Kidney epithelial cell (primary cell): ENCODE data around the gene TNFRSF12A. TPM values are rescaled to one million over a fixed set of nuclear protein-coding genes. Genes with fewer than 3 reads are reported as not detected.
A peak's percentile ranks its signal among the peaks of the same experiment; 100 is the strongest.

Experiments used
- DNase-seq: peaks from one replicate; pipeline ENCODE4 v3.0.0-alpha.2; 2010; ENCODE audit warnings: low read depth
- H3K27me3 ChIP-seq: 2 replicates; pipeline ENCODE4 v1.6.0; 2011; ENCODE audit warnings: low read length; ENCODE audit not compliant: control insufficient read depth, insufficient read depth
- H3K36me3 ChIP-seq: 2 replicates; pipeline ENCODE4 v1.5.1; 2011; ENCODE audit warnings: low read length; ENCODE audit not compliant: control insufficient read depth, insufficient read depth
- H3K4me3 ChIP-seq: 2 replicates; pipeline ENCODE4 v1.5.1; 2011; ENCODE audit warnings: low read depth, mild to moderate bottlenecking, control low read depth, low read length
- total RNA-seq: library from RNA; depleted of rRNA; stranded (reverse); fragments of >200 nt; gene quantifications from 2 replicates; pipeline ENCODE4 v1.2.3, GENCODE V29; 2015
- TF ChIP-seq, protein P1 (sequence below): IDR thresholded peaks from 2 replicates; pipeline ENCODE4 v1.5.1; 2011; ENCODE audit warnings: mild to moderate bottlenecking, moderate library complexity, low read length, control low read depth, inconsistent platforms; ENCODE audit not compliant: insufficient read depth, poor library complexity, severe bottlenecking

The TNFRSF12A gene
- total RNA-seq, 1 donor from 2014 or later: 572 TPM

DNA sequence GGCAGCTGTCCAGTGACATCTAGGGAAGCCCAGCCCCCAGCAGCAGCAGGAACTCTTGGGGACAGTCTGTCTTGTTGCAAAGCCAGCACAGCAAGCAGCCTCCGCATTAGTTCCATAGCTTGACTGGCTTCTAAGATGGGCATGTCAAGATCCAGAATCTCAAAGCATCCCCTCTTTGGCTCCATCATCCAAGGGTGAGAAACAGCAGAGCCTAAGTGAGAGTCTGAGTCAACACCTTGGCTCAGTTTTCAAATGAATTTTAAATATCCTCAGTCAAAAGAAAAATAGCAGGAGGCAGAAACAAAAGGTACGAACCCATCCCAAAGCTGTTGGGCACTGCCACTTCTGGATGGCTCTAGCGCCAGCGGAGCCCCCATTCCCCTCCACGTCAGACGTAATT, 5.2 kb upstream of the TNFRSF12A start:
- Histone ChIP-seq H3K36me3 (no peaks in the 10 kb centered on the region), H3K27me3 (peaks cover 12% of the 10 kb centered on the region), H3K4me3 (no peak overlapping the region)
- no peak for DNase-seq
- TF ChIP-seq, protein P1, sequence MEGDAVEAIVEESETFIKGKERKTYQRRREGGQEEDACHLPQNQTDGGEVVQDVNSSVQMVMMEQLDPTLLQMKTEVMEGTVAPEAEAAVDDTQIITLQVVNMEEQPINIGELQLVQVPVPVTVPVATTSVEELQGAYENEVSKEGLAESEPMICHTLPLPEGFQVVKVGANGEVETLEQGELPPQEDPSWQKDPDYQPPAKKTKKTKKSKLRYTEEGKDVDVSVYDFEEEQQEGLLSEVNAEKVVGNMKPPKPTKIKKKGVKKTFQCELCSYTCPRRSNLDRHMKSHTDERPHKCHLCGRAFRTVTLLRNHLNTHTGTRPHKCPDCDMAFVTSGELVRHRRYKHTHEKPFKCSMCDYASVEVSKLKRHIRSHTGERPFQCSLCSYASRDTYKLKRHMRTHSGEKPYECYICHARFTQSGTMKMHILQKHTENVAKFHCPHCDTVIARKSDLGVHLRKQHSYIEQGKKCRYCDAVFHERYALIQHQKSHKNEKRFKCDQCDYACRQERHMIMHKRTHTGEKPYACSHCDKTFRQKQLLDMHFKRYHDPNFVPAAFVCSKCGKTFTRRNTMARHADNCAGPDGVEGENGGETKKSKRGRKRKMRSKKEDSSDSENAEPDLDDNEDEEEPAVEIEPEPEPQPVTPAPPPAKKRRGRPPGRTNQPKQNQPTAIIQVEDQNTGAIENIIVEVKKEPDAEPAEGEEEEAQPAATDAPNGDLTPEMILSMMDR: no peak

DNA sequence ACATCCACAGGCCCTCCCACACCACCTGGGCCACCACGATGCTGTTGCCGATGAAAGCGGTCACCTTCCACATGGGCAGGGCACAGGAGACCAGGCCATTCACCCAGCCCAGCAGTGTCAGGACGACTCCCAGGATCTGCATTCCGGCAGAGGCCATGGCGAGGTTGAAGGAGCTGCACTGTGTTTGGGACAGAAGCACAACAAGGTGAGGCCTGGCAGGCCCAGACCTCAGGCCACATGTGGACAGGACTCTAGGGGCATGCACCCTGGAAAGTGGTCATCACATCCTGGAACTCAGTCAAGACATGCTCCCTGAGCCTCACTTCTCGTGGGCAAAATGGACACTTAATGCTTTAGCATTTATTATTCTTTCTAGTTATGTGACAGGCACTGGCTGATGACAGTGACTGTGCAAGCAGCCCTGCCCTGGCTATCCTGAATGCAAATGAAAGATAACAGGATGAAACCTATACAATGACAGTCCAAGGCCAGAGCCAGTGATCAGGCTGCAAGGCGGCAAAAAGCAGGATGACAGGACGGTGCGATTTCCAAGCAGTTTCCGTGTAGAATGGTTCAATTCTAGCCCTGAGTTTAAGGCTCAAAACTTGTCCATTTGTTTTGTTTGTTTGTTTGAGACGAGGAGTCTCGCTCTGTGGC, 4.2 kb upstream of the TNFRSF12A start:
- Histone ChIP-seq H3K36me3 (no peaks in the 10 kb centered on the region), H3K27me3 (peaks cover 12% of the 10 kb centered on the region), H3K4me3 (no peak overlapping the region)
- no peak for DNase-seq
- TF ChIP-seq, protein P1: no peak

DNA sequence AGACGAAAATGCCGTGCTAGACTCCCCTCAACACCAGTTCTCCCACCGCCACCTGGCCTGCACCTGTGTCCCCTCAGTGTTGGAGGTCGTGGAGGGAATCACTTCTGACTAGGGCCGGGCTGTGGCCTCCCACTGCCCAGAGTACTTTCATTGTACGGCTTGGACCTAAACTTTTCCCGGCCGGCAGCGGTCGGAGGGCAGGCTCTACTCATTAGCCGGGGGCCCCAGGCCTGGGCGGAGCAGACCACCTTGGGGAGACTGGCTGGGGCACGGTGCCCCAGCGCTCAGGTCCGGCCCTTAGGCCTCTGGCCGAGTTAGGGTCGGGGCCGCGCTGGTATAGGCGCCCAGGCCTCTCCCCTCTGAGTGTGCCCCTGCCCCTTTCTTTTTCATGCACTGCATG, 2.8 kb upstream of the TNFRSF12A start:
- no peak for DNase-seq
- peaks cover 5% of the 10 kb centered on the region for H3K27me3 ChIP-seq
- no peaks in the 10 kb centered on the region for H3K36me3 ChIP-seq
- TF ChIP-seq, protein P1: no peak
- H3K4me3 ChIP-seq: peak overlapping the region; percentile 38

DNA sequence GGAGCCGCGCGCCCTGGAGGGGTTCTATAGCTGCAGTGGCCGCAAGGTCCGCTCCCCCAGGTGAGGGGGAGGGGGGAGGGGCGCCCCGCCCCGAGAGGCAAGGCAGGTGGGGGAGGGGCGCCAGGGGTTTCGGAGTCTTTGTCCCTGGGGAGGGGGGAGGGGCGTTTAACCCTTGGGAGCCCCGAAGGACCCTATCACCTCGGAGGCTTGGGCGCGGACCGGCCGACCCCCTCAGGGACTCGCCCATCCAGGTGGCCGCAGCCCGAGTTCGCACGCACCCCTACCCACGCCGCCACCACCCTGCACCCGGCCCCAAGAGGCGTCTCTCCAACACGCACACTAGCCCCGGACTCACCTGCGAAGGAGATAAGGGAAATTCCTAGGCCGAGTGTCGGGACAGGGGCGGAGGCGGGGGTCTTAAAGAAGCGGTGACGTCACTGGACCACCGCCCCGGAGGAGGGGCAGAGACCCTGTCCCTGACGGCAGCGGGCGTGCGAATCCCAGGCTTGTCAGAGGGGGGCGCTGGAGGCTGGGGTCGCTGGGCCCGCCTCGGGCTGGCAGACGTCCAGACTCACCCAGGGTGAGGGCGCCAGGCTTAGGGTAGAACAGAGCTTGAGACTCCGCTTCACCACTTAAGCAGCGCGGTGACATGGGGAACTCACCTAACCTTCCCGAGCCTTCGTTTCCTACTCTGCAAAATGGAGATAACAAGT, 2.2 kb upstream of the TNFRSF12A start, which contains the start of gene CLDN6:
TSS of gene CLDN6 (minus strand) at position 390 of the 713 bp plus-strand sequence. CDS start 2,162 bp downstream, outside the sequence.
- Histone ChIP-seq H3K36me3 (no peaks in the 10 kb centered on the region), H3K4me3 (peak within 1 kb of the TSS; percentile 38), H3K27me3 (peaks cover 2% of the 10 kb centered on the region)
- TF ChIP-seq, protein P1: peak; percentile 74
- DNase-seq: no peak

DNA sequence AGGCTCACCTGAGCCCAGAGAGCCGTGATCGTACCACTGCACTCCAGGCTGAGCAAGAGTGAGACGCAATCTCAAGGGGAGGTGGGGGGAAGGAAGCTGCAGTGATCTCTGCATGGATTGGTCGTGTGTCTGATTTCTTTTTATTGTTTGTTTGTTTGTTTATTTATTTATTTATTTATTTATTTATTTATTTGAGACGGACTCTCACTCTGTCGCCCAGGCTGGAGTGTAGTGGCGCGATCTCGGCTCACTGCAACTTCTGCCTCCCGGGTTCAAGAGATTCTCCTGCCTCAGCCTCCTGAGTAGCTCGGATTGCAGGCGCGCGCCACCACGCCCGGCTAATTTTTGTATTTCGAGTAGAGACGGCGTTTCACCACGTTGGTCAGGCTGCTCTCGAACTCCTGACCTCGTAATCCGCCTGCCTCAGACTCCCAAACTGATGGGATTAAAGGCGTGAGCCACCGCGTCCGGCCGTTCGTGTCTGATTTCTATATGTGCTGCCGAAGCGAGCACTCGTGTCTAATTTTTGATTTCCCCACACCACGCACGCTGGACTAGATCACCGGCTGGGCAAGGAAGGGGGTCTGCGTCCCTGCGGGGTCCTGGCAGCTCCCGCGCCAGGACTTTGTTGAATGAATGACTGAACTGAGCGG, 448 bp upstream of the TNFRSF12A start:
- no peaks in the 10 kb centered on the region for H3K36me3 ChIP-seq
- no peaks in the 10 kb centered on the region for H3K27me3 ChIP-seq
- TF ChIP-seq, protein P1: no peak
- DNase-seq: no peak
- H3K4me3 ChIP-seq: peak overlapping the region; percentile 88
